ENCODE data around the gene NSUN2. TPM values are rescaled to one million over a fixed set of nuclear protein-coding genes. Genes with fewer than 3 reads are reported as not detected.

NSUN2 gene
- total RNA-seq, 3 donors from 2014 or later (not counting 1 experiment from before 2014, with no cell fraction given): 61.3 to 87.4 (median 81.4) TPM

DNA sequence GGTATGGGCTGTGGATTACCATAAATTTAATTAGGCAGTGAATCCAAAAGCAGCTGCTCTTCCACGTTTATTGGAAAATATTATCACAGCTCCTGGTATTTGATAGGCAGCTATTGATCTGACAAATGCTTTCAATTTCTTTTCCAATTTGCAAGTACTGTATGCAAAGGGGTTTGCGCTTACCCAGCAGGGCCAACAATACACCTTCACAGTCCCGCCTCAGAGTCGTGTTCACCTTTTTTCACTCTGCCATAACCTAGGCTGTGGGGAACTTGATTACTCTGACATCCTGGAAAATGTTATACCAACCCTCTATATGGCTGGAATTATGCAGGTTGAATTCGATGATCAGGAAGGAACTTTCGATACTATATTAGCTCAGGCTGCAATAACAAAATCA lies 48.1 kb upstream of the NSUN2 start:
- no peak for ATAC-seq
- Histone ChIP-seq H3K4me3 (ENCODE audit: low read length) (no peak overlapping the region), H3K4me1 (ENCODE audit: control insufficient read depth, insufficient read depth, low read length) (no peaks in the 10 kb centered on the region), H3K36me3 (ENCODE audit: control insufficient read depth, insufficient read depth, low read length) (no peaks in the 10 kb centered on the region), H3K27me3 (ENCODE audit: control insufficient read depth, insufficient read depth, low read length) (peaks cover 8% of the 10 kb centered on the region), H3K27ac (ENCODE audit: low read length) (no peak overlapping the region), H3K9me3 (ENCODE audit: control insufficient read depth, insufficient read depth, low read length) (no peaks in the 10 kb centered on the region)
- WGBS (ENCODE audit: insufficient coverage): 61% methylated on average over 6 of the region's 6 CpGs
- Mint-ChIP-seq H3K4me3 (no peak overlapping the region), H3K9me3 (no peaks in the 10 kb centered on the region), H3K27me3 (ENCODE audit: low read depth in 2 of 2) (peaks cover 10 to 24% of the 10 kb centered on the region in 2 donors), H3K4me1 (no peaks in the 10 kb centered on the region), H3K36me3 (no peaks in the 10 kb centered on the region), H3K27ac (no peak overlapping the region)
- TF ChIP-seq, protein P1, sequence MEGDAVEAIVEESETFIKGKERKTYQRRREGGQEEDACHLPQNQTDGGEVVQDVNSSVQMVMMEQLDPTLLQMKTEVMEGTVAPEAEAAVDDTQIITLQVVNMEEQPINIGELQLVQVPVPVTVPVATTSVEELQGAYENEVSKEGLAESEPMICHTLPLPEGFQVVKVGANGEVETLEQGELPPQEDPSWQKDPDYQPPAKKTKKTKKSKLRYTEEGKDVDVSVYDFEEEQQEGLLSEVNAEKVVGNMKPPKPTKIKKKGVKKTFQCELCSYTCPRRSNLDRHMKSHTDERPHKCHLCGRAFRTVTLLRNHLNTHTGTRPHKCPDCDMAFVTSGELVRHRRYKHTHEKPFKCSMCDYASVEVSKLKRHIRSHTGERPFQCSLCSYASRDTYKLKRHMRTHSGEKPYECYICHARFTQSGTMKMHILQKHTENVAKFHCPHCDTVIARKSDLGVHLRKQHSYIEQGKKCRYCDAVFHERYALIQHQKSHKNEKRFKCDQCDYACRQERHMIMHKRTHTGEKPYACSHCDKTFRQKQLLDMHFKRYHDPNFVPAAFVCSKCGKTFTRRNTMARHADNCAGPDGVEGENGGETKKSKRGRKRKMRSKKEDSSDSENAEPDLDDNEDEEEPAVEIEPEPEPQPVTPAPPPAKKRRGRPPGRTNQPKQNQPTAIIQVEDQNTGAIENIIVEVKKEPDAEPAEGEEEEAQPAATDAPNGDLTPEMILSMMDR (IDR thresholded peaks at IDR 0.05): no peak
- no peak for DNase-seq
- intact Hi-C loops (cut with micrococcal nuclease): no loop called here

DNA sequence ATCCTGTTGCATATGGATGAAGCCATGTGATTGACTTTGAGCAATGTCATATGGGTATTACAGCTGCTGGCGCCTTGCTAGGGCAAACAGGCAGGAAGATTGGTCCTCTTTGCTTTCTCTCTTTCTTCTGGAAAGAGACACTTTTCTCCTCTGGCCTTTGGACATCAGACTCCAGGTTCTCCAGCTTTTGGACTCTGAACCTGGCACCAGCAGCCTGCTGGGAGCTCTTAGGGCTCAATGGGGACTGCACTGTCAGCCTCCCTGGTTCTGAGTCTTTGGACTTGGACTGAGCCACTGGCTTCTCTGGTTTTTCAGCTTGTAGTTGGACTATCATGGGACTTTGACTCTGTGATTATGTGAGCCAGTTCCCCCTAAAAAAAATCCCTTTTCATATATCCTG lies 45.5 kb upstream of the NSUN2 start:
- intact Hi-C loops (cut with micrococcal nuclease): no loop called here
- no peak for ATAC-seq
- no peaks in the 10 kb centered on the region for H3K36me3 ChIP-seq (ENCODE audit: control insufficient read depth, insufficient read depth, low read length)
- no peak overlapping the region for H3K4me3 ChIP-seq (ENCODE audit: low read length)
- no peaks in the 10 kb centered on the region for H3K4me1 Mint-ChIP-seq
- H3K27ac Mint-ChIP-seq: no peak overlapping the region
- 84% methylated on average over 1 of the region's 1 CpG for WGBS (ENCODE audit: insufficient coverage)
- H3K27me3 Mint-ChIP-seq (ENCODE audit: low read depth in 2 of 2): peaks cover 4 to 7% of the 10 kb centered on the region in 2 donors
- H3K9me3 Mint-ChIP-seq: peaks cover 0 to 2% of the 10 kb centered on the region in 2 donors
- no peaks in the 10 kb centered on the region for H3K36me3 Mint-ChIP-seq
- H3K27me3 ChIP-seq (ENCODE audit: control insufficient read depth, insufficient read depth, low read length): no peaks in the 10 kb centered on the region
- H3K9me3 ChIP-seq (ENCODE audit: control insufficient read depth, insufficient read depth, low read length): no peaks in the 10 kb centered on the region
- TF ChIP-seq, protein P1 (IDR thresholded peaks at IDR 0.05): no peak
- no peaks in the 10 kb centered on the region for H3K4me1 ChIP-seq (ENCODE audit: control insufficient read depth, insufficient read depth, low read length)
- H3K27ac ChIP-seq (ENCODE audit: low read length): no peak overlapping the region
- no peak overlapping the region for H3K4me3 Mint-ChIP-seq
- DNase-seq: no peak

DNA sequence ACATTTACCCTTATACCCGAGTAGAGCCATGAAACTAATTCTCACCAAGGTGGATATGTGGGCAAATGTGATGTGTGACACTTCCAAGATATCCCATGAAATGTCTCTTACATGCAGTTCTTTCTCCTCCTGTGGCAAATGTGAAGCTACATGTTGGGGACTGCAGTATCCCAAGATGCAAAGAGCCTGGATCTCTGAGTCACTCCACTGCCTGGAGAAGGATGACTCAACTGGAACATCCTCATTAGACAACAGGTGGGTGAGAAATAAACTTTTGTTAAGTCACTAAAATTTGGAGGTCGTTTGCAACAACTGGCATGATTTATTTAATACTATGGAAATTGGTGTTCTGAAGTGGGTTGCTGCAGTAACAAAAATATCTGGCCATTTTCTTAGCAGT lies 43.9 kb upstream of the NSUN2 start:
- no peaks in the 10 kb centered on the region for H3K27me3 ChIP-seq (ENCODE audit: control insufficient read depth, insufficient read depth, low read length)
- no peak overlapping the region for H3K4me3 ChIP-seq (ENCODE audit: low read length)
- no peaks in the 10 kb centered on the region for H3K4me1 ChIP-seq (ENCODE audit: control insufficient read depth, insufficient read depth, low read length)
- Mint-ChIP-seq H3K9me3 (peaks cover 0 to 2% of the 10 kb centered on the region in 2 donors), H3K27me3 (ENCODE audit: low read depth in 2 of 2) (peaks cover 2 to 7% of the 10 kb centered on the region in 2 donors), H3K27ac (no peak overlapping the region), H3K36me3 (no peaks in the 10 kb centered on the region), H3K4me1 (no peaks in the 10 kb centered on the region), H3K4me3 (no peak overlapping the region)
- TF ChIP-seq, protein P1 (IDR thresholded peaks at IDR 0.05): no peak
- no peaks in the 10 kb centered on the region for H3K36me3 ChIP-seq (ENCODE audit: control insufficient read depth, insufficient read depth, low read length)
- H3K27ac ChIP-seq (ENCODE audit: low read length): no peak overlapping the region
- H3K9me3 ChIP-seq (ENCODE audit: control insufficient read depth, insufficient read depth, low read length): no peaks in the 10 kb centered on the region
- 56% methylated on average over 1 of the region's 2 CpGs for WGBS (ENCODE audit: insufficient coverage)
- DNase-seq: no peak
- intact Hi-C loops (cut with micrococcal nuclease): no loop called here
- no peak for ATAC-seq

DNA sequence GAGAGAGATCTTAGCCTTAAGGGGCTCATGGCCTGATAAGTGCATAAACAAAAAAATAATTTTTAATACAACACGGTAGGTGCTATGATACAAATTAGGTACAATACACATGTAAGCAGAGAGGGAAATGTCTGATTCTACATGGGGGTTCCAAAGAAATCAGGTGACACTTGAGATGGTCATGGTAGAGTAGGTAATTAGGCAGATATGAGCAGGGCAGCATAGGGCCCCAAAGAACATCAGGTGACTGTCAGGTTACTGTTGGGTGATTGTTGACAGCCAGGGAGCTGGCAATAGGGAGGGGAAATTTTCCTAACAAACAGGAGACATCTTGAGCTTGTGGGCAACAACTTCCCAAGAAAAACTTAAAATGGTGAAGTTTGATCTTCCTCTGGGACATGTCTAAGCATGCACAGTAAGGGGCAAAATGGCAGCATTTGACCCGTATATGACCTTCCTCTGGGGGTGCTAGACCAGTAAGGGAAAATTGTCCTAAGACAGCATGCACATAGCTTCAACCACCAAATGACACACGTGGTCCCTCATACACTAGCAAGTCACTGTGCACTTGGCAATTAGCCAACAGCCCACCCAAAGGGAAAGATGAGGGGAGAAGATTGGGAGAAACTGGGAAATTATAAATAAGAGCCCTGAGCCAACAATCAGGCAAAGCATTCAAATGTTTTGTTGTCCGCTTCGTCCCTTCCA lies 43.1 kb upstream of the NSUN2 start:
- Histone ChIP-seq H3K4me3 (ENCODE audit: low read length) (no peak overlapping the region), H3K4me1 (ENCODE audit: control insufficient read depth, insufficient read depth, low read length) (no peaks in the 10 kb centered on the region), H3K9me3 (ENCODE audit: control insufficient read depth, insufficient read depth, low read length) (no peaks in the 10 kb centered on the region), H3K27ac (ENCODE audit: low read length) (no peak overlapping the region), H3K27me3 (ENCODE audit: control insufficient read depth, insufficient read depth, low read length) (no peaks in the 10 kb centered on the region), H3K36me3 (ENCODE audit: control insufficient read depth, insufficient read depth, low read length) (no peaks in the 10 kb centered on the region)
- no peak for DNase-seq
- Mint-ChIP-seq H3K4me1 (no peaks in the 10 kb centered on the region), H3K9me3 (peaks cover 0 to 2% of the 10 kb centered on the region in 2 donors), H3K36me3 (no peaks in the 10 kb centered on the region), H3K27ac (no peak overlapping the region), H3K4me3 (no peak overlapping the region), H3K27me3 (ENCODE audit: low read depth in 2 of 2) (peaks cover 0 to 7% of the 10 kb centered on the region in 2 donors)
- ATAC-seq: no peak
- 99% methylated on average over 4 of the region's 5 CpGs for WGBS (ENCODE audit: insufficient coverage)
- TF ChIP-seq, protein P1 (IDR thresholded peaks at IDR 0.05): no peak
- intact Hi-C loops (cut with micrococcal nuclease): no loop called here
